ENCODE measurements around the gene UBXN4.
A peak's percentile ranks its signal among the peaks of the same experiment; 100 is the strongest.
"Not testable (repeated sequence)": the region's sequence is repeated elsewhere in the genome, so short reads cannot be mapped to it uniquely, and the experiment has no call there.

The UBXN4 gene

GRCh38 chr2:135762530-135762929, 20.9 kb downstream of the UBXN4 start:
- no peak for DNase-seq (ENCODE audit: low read depth)

GRCh38 chr2:135768863-135769262, 27.2 kb downstream of the UBXN4 start:
- no peak for DNase-seq (ENCODE audit: low read depth)

- DNase-seq (ENCODE audit: low read depth), result no peak
These were observed 31.7 kb downstream of the UBXN4 start for GRCh38 chr2:135773319-135773718.

- no peak for DNase-seq (ENCODE audit: low read depth)
These were observed 32.3 kb downstream of the UBXN4 start for GRCh38 chr2:135773917-135774316.

- DNase-seq (ENCODE audit: low read depth), result no peak
These were observed 33.8 kb downstream of the UBXN4 start for GRCh38 chr2:135775420-135775819.

- DNase-seq (ENCODE audit: low read depth), result no peak
These were observed 34.7 kb downstream of the UBXN4 start for GRCh38 chr2:135776367-135776766.

GRCh38 chr2:135782231-135782630, 40.6 kb downstream of the UBXN4 start:
- DNase-seq (ENCODE audit: low read depth), result no peak

- no peak for DNase-seq (ENCODE audit: low read depth)
These were observed 41.8 kb downstream of the UBXN4 start for GRCh38 chr2:135783439-135783838.

- no peak for DNase-seq (ENCODE audit: low read depth)
These were observed 43.4 kb downstream of the UBXN4 start for GRCh38 chr2:135785032-135785431.

GRCh38 chr2:135786823-135787222, 45.2 kb downstream of the UBXN4 start:
- DNase-seq (ENCODE audit: low read depth), result no peak

GRCh38 chr2:135790423-135790822, 48.8 kb downstream of the UBXN4 start:
- DNase-seq (ENCODE audit: low read depth), result no peak

GRCh38 chr2:135791418-135792190, 49.9 kb downstream of the UBXN4 start:
- no peak for DNase-seq (ENCODE audit: low read depth)

GRCh38 chr2:135792401-135793150, 50.9 kb downstream of the UBXN4 start:
- DNase-seq (ENCODE audit: low read depth), result no peak

GRCh38 chr2:135795641-135796040, 54.0 kb downstream of the UBXN4 start:
- DNase-seq (ENCODE audit: low read depth), result not testable (repeated sequence)

- no peak for DNase-seq (ENCODE audit: low read depth)
These were observed 55.0 kb downstream of the UBXN4 start for GRCh38 chr2:135796606-135797005.

GRCh38 chr2:135797497-135798274, 56.0 kb downstream of the UBXN4 start:
- peak; percentile 65 for DNase-seq (ENCODE audit: low read depth)

- no peak for DNase-seq (ENCODE audit: low read depth)
These were observed 56.6 kb downstream of the UBXN4 start for GRCh38 chr2:135798275-135798705.

GRCh38 chr2:135798762-135799161, 57.1 kb downstream of the UBXN4 start:
- no peak for DNase-seq (ENCODE audit: low read depth)

GRCh38 chr2:135799738-135800137, 58.1 kb downstream of the UBXN4 start:
- no peak for DNase-seq (ENCODE audit: low read depth)

- no peak for DNase-seq (ENCODE audit: low read depth)
These were observed 59.1 kb downstream of the UBXN4 start for GRCh38 chr2:135800513-135801460.

GRCh38 chr2:135802350-135802749, 60.7 kb downstream of the UBXN4 start:
- no peak for DNase-seq (ENCODE audit: low read depth)
